Keratinocyte (primary cell): ENCODE results near the gene CAPZA2.

ENCODE experiments used
- EZH2 ChIP-seq: IDR thresholded peaks from one replicate; pipeline ENCODE4 v1.6.1; 2012; ENCODE audit warnings: inconsistent platforms, mild to moderate bottlenecking, low read length, moderate library complexity
- TF ChIP-seq, protein P1 (sequence below), 3 experiments: IDR thresholded peaks in 1 of 3; conservative IDR thresholded peaks in 1 of 3; optimal IDR thresholded peaks in 1 of 3; 2 replicates in 2 of 3; 3 replicates in 1 of 3; pipeline versions ENCODE3 to v1.5.1; 2011; ENCODE audit warnings: low read length in 3 of 3, mild to moderate bottlenecking in 3 of 3, moderate library complexity in 2 of 3, control low read depth in 1 of 3, inconsistent platforms in 1 of 3; ENCODE audit not compliant: insufficient read depth in 2 of 3; ENCODE audit errors: extremely low read depth in 1 of 3

DNA sequence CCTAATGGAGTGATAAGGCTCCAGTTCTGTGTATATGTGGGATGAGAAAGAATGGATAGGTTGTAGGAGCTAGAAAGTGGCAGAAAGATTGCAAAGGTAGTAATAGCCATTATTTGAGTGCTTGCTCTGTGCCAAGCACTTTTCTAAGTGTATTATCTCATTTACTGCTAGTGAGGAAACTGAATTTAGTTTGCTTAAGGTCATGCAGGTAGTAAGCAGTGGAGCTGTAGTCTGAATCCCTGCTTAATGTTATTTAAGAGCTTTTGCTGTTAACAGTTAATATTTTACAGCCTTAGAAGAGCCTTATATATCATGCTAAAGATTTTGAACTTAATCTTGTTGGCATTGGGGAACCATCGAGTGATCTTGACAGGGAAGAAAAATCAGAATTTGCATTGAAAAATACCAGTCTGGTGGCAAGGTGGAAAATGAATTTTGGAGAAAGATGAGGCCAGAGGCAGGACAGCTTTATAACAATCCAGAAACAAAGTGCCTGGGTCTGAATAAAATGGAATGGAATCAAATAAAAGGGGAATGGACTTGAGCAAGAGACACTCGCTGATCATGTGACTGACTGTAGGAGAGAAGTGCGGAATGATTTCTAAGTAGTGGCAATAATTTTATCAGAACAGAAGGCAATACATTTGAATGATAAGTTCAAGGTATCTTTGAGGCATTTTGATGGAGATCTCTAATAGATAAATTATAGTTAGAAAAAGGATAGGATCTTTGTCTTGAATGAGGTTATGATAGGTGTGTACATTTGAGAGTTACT lies 15.2 kb downstream of the CAPZA2 start:
- TF ChIP-seq, protein P1, sequence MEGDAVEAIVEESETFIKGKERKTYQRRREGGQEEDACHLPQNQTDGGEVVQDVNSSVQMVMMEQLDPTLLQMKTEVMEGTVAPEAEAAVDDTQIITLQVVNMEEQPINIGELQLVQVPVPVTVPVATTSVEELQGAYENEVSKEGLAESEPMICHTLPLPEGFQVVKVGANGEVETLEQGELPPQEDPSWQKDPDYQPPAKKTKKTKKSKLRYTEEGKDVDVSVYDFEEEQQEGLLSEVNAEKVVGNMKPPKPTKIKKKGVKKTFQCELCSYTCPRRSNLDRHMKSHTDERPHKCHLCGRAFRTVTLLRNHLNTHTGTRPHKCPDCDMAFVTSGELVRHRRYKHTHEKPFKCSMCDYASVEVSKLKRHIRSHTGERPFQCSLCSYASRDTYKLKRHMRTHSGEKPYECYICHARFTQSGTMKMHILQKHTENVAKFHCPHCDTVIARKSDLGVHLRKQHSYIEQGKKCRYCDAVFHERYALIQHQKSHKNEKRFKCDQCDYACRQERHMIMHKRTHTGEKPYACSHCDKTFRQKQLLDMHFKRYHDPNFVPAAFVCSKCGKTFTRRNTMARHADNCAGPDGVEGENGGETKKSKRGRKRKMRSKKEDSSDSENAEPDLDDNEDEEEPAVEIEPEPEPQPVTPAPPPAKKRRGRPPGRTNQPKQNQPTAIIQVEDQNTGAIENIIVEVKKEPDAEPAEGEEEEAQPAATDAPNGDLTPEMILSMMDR (optimal IDR thresholded peaks at IDR 0.05 in 1 of 3, IDR thresholded peaks at IDR 0.05 in 1 of 3, conservative IDR thresholded peaks at IDR 0.05 in 1 of 3; ENCODE audit: extremely low read depth in 1 of 3, insufficient read depth in 2 of 3, low read length in 3 of 3), result no peak
- no peak for TF ChIP-seq EZH2
